ENCODE measurements around the gene CIB4. TPM values are rescaled to one million over a fixed set of nuclear protein-coding genes. Genes with fewer than 3 reads are reported as not detected.
A peak's percentile ranks its signal among the peaks of the same experiment; 100 is the strongest.
"Not testable (repeated sequence)": the region's sequence is repeated elsewhere in the genome, so short reads cannot be mapped to it uniquely, and the experiment has no call there.

Gene CIB4
- total RNA-seq, 2 donors from 2014 or later, result 0.46 TPM; not detected in 1

DNA sequence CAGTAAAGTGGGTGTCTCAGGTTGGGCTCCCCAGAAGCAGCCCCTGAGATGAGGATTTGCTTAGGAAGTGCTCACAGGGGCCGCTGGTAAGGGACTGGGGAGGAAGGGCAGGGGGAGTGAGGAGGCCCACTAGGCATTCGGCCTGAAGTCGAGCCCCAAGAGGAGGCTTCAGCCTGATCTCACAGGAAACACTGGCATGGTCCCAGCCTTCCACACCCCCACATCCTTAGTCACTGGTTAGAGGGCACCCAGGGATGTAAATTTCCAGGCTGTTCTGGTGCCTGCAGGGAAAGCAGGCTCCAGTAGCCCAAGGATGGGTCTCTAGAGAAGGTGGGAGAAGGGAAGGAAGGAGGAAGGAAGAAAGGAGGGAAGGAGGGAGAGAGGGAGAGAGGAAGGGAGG is 29.0 kb upstream of the CIB4 start:
- H3K27me3 ChIP-seq (replicated peaks; ENCODE audit: insufficient read depth), result no peaks in the 10 kb centered on the region
- H3K27ac ChIP-seq, result peak overlapping the region; percentile 66 to 75
- no peak overlapping the region for H3K4me3 ChIP-seq
- DNase-seq (ENCODE audit: low spot score), result no peak
- H3K4me1 ChIP-seq (replicated peaks), result no peaks in the 10 kb centered on the region
- 62% methylated on average over 3 of the region's 3 CpGs for WGBS
- no peaks in the 10 kb centered on the region for H3K36me3 ChIP-seq
- no peak for TF ChIP-seq POLR2A (IDR thresholded peaks at IDR 0.05)
- TF ChIP-seq, protein P1, sequence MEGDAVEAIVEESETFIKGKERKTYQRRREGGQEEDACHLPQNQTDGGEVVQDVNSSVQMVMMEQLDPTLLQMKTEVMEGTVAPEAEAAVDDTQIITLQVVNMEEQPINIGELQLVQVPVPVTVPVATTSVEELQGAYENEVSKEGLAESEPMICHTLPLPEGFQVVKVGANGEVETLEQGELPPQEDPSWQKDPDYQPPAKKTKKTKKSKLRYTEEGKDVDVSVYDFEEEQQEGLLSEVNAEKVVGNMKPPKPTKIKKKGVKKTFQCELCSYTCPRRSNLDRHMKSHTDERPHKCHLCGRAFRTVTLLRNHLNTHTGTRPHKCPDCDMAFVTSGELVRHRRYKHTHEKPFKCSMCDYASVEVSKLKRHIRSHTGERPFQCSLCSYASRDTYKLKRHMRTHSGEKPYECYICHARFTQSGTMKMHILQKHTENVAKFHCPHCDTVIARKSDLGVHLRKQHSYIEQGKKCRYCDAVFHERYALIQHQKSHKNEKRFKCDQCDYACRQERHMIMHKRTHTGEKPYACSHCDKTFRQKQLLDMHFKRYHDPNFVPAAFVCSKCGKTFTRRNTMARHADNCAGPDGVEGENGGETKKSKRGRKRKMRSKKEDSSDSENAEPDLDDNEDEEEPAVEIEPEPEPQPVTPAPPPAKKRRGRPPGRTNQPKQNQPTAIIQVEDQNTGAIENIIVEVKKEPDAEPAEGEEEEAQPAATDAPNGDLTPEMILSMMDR (IDR thresholded peaks at IDR 0.05), result no peak
- TF ChIP-seq POLR2AphosphoS5 (IDR thresholded peaks at IDR 0.05), result no peak
- intact Hi-C loops (cut with DNase I), result no loop called here
- no peaks in the 10 kb centered on the region for H3K9me3 ChIP-seq

DNA sequence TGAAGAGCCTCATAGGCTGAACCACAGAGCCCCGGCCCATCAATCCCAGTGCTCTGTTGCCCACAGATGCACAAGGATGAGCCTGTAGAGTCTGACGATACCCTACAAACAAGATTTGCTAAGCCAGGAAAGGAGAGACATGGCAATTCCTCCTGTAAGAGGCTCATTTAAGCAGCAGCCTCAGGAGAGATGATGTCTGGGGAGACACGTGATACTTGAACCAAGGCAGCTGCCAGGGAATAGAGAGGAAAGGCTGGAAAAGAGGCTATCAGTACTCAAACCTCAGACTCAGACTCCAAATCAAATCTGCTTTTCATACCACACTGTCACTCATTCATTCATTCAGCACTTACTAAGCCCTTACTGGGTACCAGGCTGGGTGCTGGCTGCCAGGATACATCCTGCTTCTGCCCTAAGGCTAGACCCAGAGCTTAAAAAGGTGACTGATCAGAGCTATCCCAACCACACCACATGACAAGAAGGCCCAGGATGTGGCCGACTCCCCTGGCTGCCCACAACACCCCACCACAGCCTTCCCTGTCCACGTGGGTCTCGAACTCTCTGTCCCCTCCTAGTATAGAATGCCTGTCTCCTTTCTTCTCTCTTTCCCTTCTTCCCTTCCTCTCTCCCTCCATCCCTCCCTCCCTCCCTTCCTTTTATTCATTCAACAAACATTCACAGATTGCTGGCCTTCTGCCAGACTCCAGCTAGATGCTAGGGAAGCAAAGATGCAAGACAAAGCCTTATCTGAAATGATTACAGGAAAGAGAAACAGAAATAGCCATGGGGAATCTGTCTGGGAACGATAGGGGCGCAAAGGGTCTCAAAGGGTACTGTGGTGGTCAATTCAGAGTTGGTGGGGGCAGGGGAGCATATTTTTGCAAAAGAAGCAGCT is 27.9 kb upstream of the CIB4 start:
- H3K4me3 ChIP-seq, result no peak overlapping the region
- DNase-seq (ENCODE audit: low spot score), result no peak
- peak overlapping the region in 1 of 2 donors; percentile 36 for H3K27ac ChIP-seq
- H3K9me3 ChIP-seq, result no peaks in the 10 kb centered on the region
- H3K4me1 ChIP-seq (replicated peaks), result no peaks in the 10 kb centered on the region
- H3K36me3 ChIP-seq, result no peaks in the 10 kb centered on the region
- intact Hi-C loops (cut with DNase I), result no loop called here
- no peaks in the 10 kb centered on the region for H3K27me3 ChIP-seq (replicated peaks; ENCODE audit: insufficient read depth)
- TF ChIP-seq POLR2A (IDR thresholded peaks at IDR 0.05) (no peak), POLR2AphosphoS5 (IDR thresholded peaks at IDR 0.05) (no peak)
- TF ChIP-seq, protein P1 (IDR thresholded peaks at IDR 0.05), result no peak
- 81% methylated on average over 8 of the region's 8 CpGs for WGBS

- Histone ChIP-seq H3K36me3 (no peaks in the 10 kb centered on the region), H3K4me1 (replicated peaks) (no peaks in the 10 kb centered on the region), H3K4me3 (no peak overlapping the region), H3K27ac (peak overlapping the region in 1 of 2 donors; percentile 36), H3K9me3 (no peaks in the 10 kb centered on the region), H3K27me3 (replicated peaks; ENCODE audit: insufficient read depth) (no peaks in the 10 kb centered on the region)
- intact Hi-C loops (cut with DNase I), result no loop called here
- TF ChIP-seq POLR2A (IDR thresholded peaks at IDR 0.05), result no peak
- TF ChIP-seq POLR2AphosphoS5 (IDR thresholded peaks at IDR 0.05), result no peak
- no peak for DNase-seq (ENCODE audit: low spot score)
- WGBS, result 64% methylated on average over 4 of the region's 4 CpGs
Measured at GRCh38 chr2:26668041-26668440, 26.9 kb upstream of the CIB4 start.

- intact Hi-C loops (cut with DNase I), result no loop called here
- DNase-seq (ENCODE audit: low spot score), result no peak
- Histone ChIP-seq H3K9me3 (no peaks in the 10 kb centered on the region), H3K36me3 (no peaks in the 10 kb centered on the region), H3K4me3 (no peak overlapping the region), H3K27ac (no peak overlapping the region), H3K27me3 (replicated peaks; ENCODE audit: insufficient read depth) (no peaks in the 10 kb centered on the region), H3K4me1 (replicated peaks) (no peaks in the 10 kb centered on the region)
- TF ChIP-seq, protein P1 (IDR thresholded peaks at IDR 0.05), result no peak
- TF ChIP-seq POLR2AphosphoS5 (IDR thresholded peaks at IDR 0.05) (no peak), POLR2A (IDR thresholded peaks at IDR 0.05) (no peak)
- 97% methylated on average over 2 of the region's 2 CpGs for WGBS
Measured at GRCh38 chr2:26666671-26667070, 25.5 kb upstream of the CIB4 start.

- 96% methylated on average over 21 of the region's 21 CpGs for WGBS
- H3K27me3 ChIP-seq (replicated peaks; ENCODE audit: insufficient read depth); DNase-seq (ENCODE audit: low spot score); intact Hi-C loops (cut with DNase I); H3K9me3 ChIP-seq; H3K4me3 ChIP-seq; H3K36me3 ChIP-seq; H3K4me1 ChIP-seq (replicated peaks); H3K27ac ChIP-seq: not testable (repeated sequence)
Measured at GRCh38 chr2:26665296-26665695, 24.1 kb upstream of the CIB4 start.

All from prostate gland (tissue), 2 donors.